Gastroesophageal sphincter (tissue), 3 donors: ENCODE results near the gene ATP8B3.

ENCODE experiments used
- CTCF ChIP-seq, 4 experiments: fragments of 200-600 bp in 2 of 4; fragments of 450-650 bp in 2 of 4; sonication (generic) in 1 of 4; IDR thresholded peaks; one replicate each; pipeline ENCODE4 v1.5.1; 2017 to 2019; ENCODE audit warnings: antibody characterized with exemption in 4 of 4, mild to moderate bottlenecking in 2 of 4, moderate library complexity in 2 of 4
- EP300 ChIP-seq: sonication (generic); formaldehyde crosslinking; IDR thresholded peaks from one replicate; pipeline ENCODE4 v1.6.1; 2017; ENCODE audit warnings: antibody characterized with exemption, mild to moderate bottlenecking
- POLR2A ChIP-seq, 2 donors: fragments of 450-650 bp; IDR thresholded peaks; one replicate each; pipeline ENCODE4 v1.6.1; 2017; ENCODE audit warnings: antibody characterized with exemption in 2 of 2, mild to moderate bottlenecking in 2 of 2, moderate library complexity in 1 of 2

GRCh38 chr19:1752009-1752756 is 59.9 kb downstream of the ATP8B3 start:
- TF ChIP-seq CTCF (IDR thresholded peaks at IDR 0.05) = no peak
- no peak for TF ChIP-seq POLR2A (IDR thresholded peaks at IDR 0.05)
- no peak for TF ChIP-seq EP300
